IPS-18c (cell line): ENCODE measurements around the gene RTN4.
"Not testable (repeated sequence)": the region's sequence is repeated elsewhere in the genome, so short reads cannot be mapped to it uniquely, and the experiment has no call there.

ENCODE experiments used
- H3K4me3 ChIP-seq: 2 replicates; pipeline ENCODE4 v1.7.0; 2013; ENCODE audit warnings: low read depth, mild to moderate bottlenecking, low read length, moderate library complexity; ENCODE audit not compliant: insufficient read depth
- H3K9me3 ChIP-seq: one replicate; pipeline ENCODE4 v1.6.1; 2013; ENCODE audit warnings: mild to moderate bottlenecking, low read length, moderate library complexity; ENCODE audit not compliant: control insufficient read depth, insufficient read depth

RTN4 gene

GRCh38 chr2:55001716-55002115 lies 48.5 kb downstream of the RTN4 start:
- H3K9me3 ChIP-seq: no peaks in the 10 kb centered on the region
- H3K4me3 ChIP-seq: no peak overlapping the region

DNA sequence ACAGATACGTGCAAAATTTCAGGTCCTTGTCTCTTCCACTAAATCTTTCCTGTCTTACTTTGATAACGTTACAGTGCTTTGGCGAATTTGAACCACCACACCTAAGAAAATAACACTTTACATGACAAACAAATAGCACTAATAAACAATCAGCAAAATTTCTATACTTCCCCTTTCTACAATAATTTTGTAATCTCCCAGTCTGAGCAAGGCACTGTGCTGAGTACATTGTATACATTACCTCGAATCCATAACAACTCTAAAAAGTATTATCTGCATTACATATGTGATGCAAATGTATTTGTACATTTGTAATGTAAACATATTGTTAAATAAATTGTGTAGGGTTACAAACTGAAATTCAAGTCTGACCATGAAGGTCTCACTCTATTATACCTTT lies 49.9 kb downstream of the RTN4 start:
- no peak overlapping the region for H3K4me3 ChIP-seq
- H3K9me3 ChIP-seq: no peaks in the 10 kb centered on the region

GRCh38 chr2:54999182-54999581 lies 51.1 kb downstream of the RTN4 start:
- Histone ChIP-seq H3K9me3 (no peaks in the 10 kb centered on the region), H3K4me3 (no peak overlapping the region)

DNA sequence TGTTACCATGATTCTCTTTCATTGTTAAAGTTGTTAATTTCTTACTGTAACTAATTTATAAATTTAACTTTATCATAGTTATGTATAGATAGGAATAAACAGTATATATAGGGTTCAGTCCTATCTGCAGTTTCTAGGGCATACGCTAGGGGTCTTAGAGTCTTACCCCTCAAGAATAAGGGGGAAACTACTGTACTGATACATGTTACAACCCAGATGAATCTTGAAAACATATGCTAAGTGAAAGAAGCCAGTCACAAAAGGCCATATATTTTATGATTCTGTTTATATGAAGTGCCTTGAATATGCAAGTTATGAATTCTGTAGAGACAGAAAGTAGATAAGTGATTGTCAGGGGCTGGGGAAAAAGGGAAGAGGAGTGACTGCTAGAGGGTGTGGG lies 52.4 kb downstream of the RTN4 start:
- H3K4me3 ChIP-seq: no peak overlapping the region
- no peaks in the 10 kb centered on the region for H3K9me3 ChIP-seq

- Histone ChIP-seq H3K4me3 (no peak overlapping the region), H3K9me3 (no peaks in the 10 kb centered on the region)
Observed at GRCh38 chr2:54995553-54995952, 54.7 kb downstream of the RTN4 start.

DNA sequence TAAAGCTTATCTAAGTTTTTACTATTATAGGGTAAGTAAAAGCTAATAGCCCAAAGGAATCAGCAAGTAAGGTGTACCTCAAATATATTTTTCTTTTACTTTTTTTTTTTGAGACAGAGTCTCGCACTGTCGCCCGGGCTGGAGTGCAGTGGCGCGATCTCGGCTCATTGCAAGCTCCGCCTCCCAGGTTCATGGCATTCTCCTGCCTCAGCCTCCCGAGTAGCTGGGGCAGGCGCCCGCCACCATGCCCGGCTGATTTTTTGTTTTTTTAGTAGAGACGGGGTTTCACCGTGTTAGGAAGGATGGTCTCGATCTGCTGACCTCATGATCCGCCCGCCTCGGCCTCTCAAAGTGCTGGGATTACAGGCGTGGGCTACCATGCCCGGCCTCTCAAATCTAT lies 59.6 kb downstream of the RTN4 start:
- H3K9me3 ChIP-seq, H3K4me3 ChIP-seq: not testable (repeated sequence)

DNA sequence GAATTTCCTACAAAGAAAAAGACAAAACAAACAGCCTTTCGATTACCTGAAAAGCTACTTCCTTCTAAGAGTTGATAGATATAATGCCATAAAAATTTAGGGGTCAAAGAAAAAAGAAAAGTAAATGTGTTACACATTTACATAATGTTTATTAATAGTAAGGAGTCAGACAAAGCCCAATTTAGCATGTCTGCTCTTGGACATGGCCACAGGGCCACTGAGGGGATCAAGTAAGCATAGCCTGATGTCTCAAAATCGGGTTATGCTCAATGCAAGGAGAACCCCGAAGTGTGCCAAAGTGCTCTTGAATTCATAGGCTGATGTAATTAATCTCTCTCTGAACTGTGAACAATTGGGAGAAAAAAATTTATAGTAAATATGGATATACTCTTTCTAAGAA lies 61.6 kb downstream of the RTN4 start:
- H3K9me3 ChIP-seq: no peaks in the 10 kb centered on the region
- H3K4me3 ChIP-seq: no peak overlapping the region

DNA sequence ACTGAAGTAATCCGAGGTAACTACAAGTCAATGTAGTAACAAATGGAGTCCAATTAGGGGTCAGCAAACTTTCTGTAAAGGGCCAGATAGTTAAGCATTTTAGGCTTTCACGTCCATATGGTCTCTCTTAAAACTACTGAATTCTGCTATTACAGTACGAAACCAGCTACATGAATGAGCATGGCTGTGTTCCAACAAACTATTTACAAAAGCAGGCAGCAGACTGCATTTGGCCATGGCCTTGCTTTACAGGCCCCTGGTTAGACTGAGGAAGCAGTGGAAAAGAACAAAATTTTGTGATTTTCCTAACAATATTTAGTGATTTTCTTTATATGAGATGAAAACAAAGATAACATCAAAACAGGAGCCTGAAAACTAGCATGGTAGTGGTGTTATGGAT lies 64.0 kb downstream of the RTN4 start:
- Histone ChIP-seq H3K9me3 (no peaks in the 10 kb centered on the region), H3K4me3 (no peak overlapping the region)

DNA sequence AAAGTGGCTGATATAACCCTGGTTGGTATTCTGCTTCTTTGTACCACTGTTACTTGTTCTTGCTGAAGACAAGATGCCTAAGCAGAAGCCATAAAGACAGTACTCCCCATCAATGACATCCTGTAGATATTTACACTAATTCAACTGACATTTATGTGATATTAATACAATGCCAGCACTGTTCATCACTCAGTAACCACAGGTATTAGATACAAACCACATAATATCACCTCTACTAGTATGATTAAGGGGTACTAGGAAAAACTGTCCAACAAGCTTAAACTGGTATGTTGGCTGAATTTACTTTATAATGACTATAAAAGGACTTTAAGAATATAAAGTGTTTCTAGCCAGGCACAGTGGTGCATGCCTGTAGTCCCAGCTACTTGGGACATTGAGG lies 65.8 kb downstream of the RTN4 start:
- no peaks in the 10 kb centered on the region for H3K9me3 ChIP-seq
- no peak overlapping the region for H3K4me3 ChIP-seq

- Histone ChIP-seq H3K4me3 (no peak overlapping the region), H3K9me3 (no peaks in the 10 kb centered on the region)
Observed at GRCh38 chr2:54983345-54984220, 66.7 kb downstream of the RTN4 start.

DNA sequence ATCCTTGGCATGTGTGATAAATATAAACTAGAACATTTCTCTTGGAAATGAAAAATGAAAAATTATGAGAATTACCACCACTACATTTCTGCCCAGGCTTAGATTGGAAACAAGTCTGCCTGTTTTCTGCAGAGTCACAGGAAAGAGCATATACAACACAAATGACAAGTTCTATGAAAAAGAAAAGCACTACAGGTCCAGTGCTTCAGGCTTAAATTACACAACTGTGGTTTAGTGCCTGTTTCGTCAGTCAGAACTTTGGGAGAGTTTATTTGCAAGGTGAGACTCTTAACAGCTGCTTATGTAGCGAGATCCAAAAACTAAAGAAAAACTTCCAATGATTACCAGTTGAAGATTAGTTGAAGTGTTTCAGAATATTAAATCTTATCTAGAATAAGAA lies 68.9 kb downstream of the RTN4 start:
- Histone ChIP-seq H3K9me3 (no peaks in the 10 kb centered on the region), H3K4me3 (no peak overlapping the region)

DNA sequence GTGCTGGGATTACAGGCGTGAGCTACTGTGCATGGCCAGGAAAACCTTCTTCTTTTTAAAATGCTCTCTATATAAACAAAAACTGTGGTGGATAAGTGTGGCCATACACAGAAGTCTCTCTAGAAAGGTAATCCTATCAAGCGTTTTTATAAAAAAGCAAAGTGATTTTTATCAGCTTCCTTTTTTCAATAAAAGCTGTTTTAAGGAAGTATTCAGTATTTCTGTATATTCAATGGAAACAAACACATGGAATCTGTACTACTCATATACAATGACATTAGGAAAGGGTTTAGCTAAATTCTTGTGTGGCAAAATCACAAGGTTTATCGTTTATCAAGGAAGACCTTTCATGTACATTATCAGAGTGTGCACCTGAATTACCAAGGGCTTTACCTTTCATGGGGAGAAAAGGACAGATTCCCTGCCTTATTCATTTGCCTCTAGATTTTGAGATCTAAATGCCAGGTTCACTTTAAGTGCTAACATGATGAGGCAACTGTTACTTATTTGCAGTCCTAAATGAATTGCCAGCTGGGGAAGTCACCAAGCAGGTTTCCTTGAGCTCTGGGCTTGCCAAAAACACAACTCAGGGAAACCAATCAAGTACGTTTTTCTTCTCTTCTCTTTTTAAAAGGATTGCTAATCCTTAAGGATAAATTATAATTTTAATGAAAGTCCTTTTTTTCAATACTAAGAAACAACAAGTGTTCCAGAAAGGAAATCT lies 70.8 kb downstream of the RTN4 start:
- Histone ChIP-seq H3K4me3 (no peak overlapping the region), H3K9me3 (no peaks in the 10 kb centered on the region)

DNA sequence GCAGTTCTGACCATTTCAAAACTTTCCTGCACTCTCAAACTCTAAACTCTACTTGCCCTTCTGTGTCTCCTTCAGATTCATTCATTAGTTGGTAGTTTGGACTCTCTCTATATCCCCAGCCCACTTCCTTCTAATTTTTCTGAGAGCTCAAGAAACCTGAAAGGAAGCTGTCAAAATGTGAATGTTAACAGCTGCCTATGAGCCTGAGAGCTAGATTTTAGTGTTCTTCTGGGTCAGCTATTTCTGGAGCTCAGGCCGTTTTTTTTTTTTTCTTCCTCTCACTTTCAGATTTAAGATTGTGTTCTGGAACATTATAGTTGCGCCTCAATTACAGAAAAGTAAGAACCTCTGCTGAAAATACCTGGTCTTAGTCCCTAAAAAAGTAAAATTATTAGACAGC lies 73.1 kb downstream of the RTN4 start:
- Histone ChIP-seq H3K4me3 (no peak overlapping the region), H3K9me3 (no peaks in the 10 kb centered on the region)

GRCh38 chr2:54975598-54976492 lies 74.4 kb downstream of the RTN4 start:
- H3K9me3 ChIP-seq: no peaks in the 10 kb centered on the region
- H3K4me3 ChIP-seq: no peak overlapping the region

- Histone ChIP-seq H3K4me3 (no peak overlapping the region), H3K9me3 (no peaks in the 10 kb centered on the region)
Observed at GRCh38 chr2:54975175-54975574, 75.1 kb downstream of the RTN4 start.

DNA sequence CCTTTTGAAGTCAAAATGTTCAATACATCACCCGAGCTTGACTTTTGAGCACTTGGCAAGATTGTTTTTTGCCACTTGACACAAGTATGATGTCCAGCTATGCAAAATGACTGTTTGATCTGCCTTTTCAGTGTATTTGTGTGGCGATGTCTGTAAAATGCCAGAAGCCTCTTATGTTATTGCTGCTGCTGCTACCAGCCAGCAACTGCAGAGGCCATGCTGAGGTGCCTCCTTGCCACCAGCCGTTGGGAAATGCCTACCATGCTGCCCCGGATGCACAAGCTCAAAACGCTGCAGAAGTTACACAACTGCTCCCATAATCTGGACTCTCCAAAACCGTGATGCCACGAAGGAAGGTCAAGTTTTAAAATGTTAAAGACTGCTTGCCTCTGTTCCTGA lies 80.3 kb downstream of the RTN4 start:
- H3K4me3 ChIP-seq: no peak overlapping the region
- no peaks in the 10 kb centered on the region for H3K9me3 ChIP-seq

GRCh38 chr2:54969295-54969939 lies 80.8 kb downstream of the RTN4 start:
- Histone ChIP-seq H3K4me3 (no peak overlapping the region), H3K9me3 (no peaks in the 10 kb centered on the region)
